ENCODE measurements around the gene TNRC6B. TPM values are rescaled to one million over a fixed set of nuclear protein-coding genes. Genes with fewer than 3 reads are reported as not detected.

Gene TNRC6B
- total RNA-seq, 1 experiment from 2014 or later = 58.1 TPM

DNA sequence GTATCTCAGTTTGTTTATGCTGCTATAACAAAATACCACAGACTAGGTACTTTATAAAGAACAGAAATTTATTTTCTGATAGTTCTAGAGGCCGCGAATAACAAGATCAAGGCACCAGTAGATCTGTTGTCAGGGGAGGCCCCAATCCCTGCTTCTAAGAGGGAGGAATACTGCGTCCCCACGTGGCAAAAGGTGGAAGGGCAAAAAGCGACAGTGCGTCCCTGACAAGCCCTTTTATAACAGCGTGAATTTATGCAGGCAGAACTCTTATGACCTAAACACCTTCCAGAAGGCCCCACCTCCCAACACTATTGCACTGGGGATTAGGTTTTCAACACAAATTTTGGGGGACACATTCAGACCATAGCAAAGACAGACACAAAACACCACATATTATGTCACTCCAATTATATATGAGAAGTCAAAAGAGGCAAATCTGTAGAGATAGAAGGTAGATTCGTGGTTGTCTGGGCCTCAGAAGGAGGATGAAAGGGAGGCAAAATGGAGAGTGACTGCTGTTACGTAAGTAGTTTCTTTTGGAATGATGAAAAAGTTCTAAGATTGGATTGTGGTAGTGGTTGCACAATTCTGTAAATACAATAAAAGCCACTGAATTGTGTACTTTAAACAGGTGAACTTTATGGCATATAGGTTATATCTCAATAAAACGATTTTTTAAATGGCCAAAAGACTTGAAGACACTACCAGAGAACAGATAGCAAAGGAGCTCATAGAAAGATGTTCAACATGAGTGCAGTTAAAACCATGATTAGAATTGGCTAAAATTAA, 30.1 kb upstream of the TNRC6B start:
- no peak overlapping the region for H3K18ac ChIP-seq (ENCODE audit: insufficient read length, low read depth, low read length)
- no peaks in the 10 kb centered on the region for H3K4me1 ChIP-seq (ENCODE audit: insufficient read depth, low read length)
- H3T11ph ChIP-seq (ENCODE audit: low read length) = no peak overlapping the region
- H3K4me2 ChIP-seq (ENCODE audit: insufficient read depth, insufficient read length, low read length) = no peak overlapping the region
- no peak overlapping the region for H3K23ac ChIP-seq (ENCODE audit: insufficient read length, low read depth, low read length)
- H3K56ac ChIP-seq (ENCODE audit: insufficient read length, low read depth, low read length) = no peak overlapping the region
- H3K4me1 Mint-ChIP-seq = no peaks in the 10 kb centered on the region
- H2BK120ac ChIP-seq (ENCODE audit: low read depth, low read length, poor library complexity, severe bottlenecking) = no peak overlapping the region
- H2BK12ac ChIP-seq (ENCODE audit: insufficient read length, low read depth, low read length) = no peak overlapping the region
- no peak overlapping the region for H4K8ac ChIP-seq (replicated peaks; ENCODE audit: insufficient read length, low read depth, low read length)
- no peak overlapping the region for H4K91ac ChIP-seq (ENCODE audit: insufficient read length, low read depth, low read length)
- H3K79me2 ChIP-seq (ENCODE audit: insufficient read depth, low read length) = no peaks in the 10 kb centered on the region
- H3K27ac ChIP-seq (ENCODE audit: insufficient read length, low read depth, low read length) = no peak overlapping the region
- no peak overlapping the region for H3K4ac ChIP-seq (ENCODE audit: low read depth, low read length)
- H3K36me3 Mint-ChIP-seq (ENCODE audit: insufficient read depth in 1 of 3, low read depth in 3 of 3) = peaks cover 0 to 3% (median 0%) of the 10 kb centered on the region in 3 experiments; a peak in 1 of 7 replicates
- peak; percentile 62 for DNase-seq
- H3K79me1 ChIP-seq (ENCODE audit: insufficient read depth, low read depth, low read length, poor library complexity, severe bottlenecking) = no peaks in the 10 kb centered on the region
- H3K27me3 Mint-ChIP-seq (ENCODE audit: low read depth) = no peaks in the 10 kb centered on the region
- no peak overlapping the region for H3K4me3 Mint-ChIP-seq
- no peak overlapping the region for H4K5ac ChIP-seq (ENCODE audit: insufficient read length, low read depth, low read length)
- H2AK5ac ChIP-seq (ENCODE audit: insufficient read length, low read length) = no peak overlapping the region
- no CpG with 5 or more reads among the region's 10 CpGs for WGBS (ENCODE audit: extremely low coverage, insufficient read length, low lambda C conversion rate)
- H2BK20ac ChIP-seq (ENCODE audit: low read depth, low read length, poor library complexity, severe bottlenecking) = no peak overlapping the region
- no peaks in the 10 kb centered on the region for H3K23me2 ChIP-seq (ENCODE audit: insufficient read length, low read depth, low read length, poor library complexity, severe bottlenecking)
- H3K9me3 ChIP-seq (ENCODE audit: control insufficient read depth, low read depth, low read length) = no peaks in the 10 kb centered on the region
- no peak overlapping the region for H2AFZ ChIP-seq (ENCODE audit: low read length)
- no peak overlapping the region for H3K27ac Mint-ChIP-seq
- no peak overlapping the region for H3K9ac ChIP-seq (ENCODE audit: extremely low read depth, insufficient read length, low read length)
- no peaks in the 10 kb centered on the region for H4K20me1 ChIP-seq (ENCODE audit: control insufficient read depth, insufficient read depth, insufficient read length)
- no peaks in the 10 kb centered on the region for H3K27me3 ChIP-seq (ENCODE audit: insufficient read depth, low read length)
- H3K14ac ChIP-seq (ENCODE audit: insufficient read depth, low read length) = no peak overlapping the region
- H2BK5ac ChIP-seq (ENCODE audit: insufficient read length, low read length) = no peak overlapping the region
- H2BK15ac ChIP-seq (ENCODE audit: low read depth, low read length) = no peak overlapping the region
- TF ChIP-seq, protein P1, sequence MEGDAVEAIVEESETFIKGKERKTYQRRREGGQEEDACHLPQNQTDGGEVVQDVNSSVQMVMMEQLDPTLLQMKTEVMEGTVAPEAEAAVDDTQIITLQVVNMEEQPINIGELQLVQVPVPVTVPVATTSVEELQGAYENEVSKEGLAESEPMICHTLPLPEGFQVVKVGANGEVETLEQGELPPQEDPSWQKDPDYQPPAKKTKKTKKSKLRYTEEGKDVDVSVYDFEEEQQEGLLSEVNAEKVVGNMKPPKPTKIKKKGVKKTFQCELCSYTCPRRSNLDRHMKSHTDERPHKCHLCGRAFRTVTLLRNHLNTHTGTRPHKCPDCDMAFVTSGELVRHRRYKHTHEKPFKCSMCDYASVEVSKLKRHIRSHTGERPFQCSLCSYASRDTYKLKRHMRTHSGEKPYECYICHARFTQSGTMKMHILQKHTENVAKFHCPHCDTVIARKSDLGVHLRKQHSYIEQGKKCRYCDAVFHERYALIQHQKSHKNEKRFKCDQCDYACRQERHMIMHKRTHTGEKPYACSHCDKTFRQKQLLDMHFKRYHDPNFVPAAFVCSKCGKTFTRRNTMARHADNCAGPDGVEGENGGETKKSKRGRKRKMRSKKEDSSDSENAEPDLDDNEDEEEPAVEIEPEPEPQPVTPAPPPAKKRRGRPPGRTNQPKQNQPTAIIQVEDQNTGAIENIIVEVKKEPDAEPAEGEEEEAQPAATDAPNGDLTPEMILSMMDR (conservative IDR thresholded peaks at IDR 0.05) = peak; percentile 71
- no peaks in the 10 kb centered on the region for H3K9me3 Mint-ChIP-seq

All from H9 (cell line).